ENCODE results near the gene VIPR1.

The VIPR1 gene, protein sequence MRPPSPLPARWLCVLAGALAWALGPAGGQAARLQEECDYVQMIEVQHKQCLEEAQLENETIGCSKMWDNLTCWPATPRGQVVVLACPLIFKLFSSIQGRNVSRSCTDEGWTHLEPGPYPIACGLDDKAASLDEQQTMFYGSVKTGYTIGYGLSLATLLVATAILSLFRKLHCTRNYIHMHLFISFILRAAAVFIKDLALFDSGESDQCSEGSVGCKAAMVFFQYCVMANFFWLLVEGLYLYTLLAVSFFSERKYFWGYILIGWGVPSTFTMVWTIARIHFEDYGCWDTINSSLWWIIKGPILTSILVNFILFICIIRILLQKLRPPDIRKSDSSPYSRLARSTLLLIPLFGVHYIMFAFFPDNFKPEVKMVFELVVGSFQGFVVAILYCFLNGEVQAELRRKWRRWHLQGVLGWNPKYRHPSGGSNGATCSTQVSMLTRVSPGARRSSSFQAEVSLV

GRCh38 chr3:42502429-42503250 is at the start of gene VIPR1:
TSS of gene VIPR1 (plus strand) at chr3:42502643. CDS start at chr3:42502736, 93 bp downstream.
- peak; percentile 77 to 86 for DNase-seq (ENCODE audit: low read depth in 2 of 2)

GRCh38 chr3:42456211-42456610 is 46.2 kb upstream of the VIPR1 start:
- no peak for DNase-seq (ENCODE audit: low read depth in 2 of 2)

DNA sequence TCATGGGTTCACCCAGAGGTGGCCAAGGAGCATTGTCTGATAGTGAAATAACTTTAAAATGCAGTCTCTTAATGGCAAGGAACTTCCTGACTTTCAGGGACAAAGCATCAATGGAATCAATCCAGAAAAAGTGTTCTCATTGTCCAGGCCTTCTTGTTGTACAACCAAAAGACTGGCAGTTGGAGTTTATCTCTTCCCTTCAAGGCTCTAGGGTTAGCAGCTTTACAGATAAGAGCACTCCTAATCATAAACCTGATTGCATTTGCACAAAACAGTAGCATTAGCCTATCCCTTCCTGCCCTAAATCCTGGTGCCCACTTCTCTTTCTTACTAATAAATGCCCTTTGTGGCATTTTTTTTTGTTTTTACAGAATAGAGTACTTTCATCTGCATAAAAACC is 43.3 kb upstream of the VIPR1 start:
- DNase-seq (ENCODE audit: low read depth in 2 of 2) = no peak

DNA sequence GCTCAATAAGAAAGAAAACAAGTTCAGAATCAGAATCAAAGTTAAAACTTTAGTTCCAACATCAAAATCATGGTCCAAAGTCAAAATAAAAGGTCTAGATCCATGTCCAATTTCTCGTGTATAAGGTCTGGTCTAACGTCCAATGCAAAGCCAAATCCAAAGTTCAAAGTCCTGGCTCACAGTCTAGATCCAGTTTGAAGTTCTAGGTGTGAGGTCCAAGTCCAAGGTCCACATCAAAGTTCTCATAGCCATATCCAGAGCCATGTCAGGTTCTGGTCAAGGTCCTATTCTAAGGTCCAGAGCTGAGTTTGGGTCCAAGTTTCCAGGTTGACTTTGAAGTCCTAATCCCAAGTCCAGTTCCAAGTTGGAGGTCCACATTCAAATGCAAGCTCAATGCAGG is 40.7 kb upstream of the VIPR1 start:
- no peak for DNase-seq (ENCODE audit: low read depth in 2 of 2)

DNA sequence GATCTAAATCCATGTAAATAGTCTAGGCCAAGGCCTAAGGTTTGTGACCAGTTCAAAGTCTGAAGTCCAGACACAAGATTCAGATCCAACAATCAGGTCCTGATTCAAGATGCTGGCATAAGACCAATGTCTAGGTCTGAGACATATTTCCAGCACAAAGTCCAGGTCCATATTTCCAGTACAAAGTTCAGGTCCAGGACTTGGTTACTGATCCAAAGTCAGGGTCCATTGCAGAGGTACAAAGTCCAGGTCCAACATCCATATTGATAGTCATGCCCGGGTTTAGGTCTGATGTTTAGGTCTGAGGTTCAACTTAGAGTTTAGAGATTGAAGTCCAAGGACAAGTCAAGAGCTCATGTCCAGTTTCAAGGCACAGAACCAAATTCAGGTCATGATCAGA is 39.4 kb upstream of the VIPR1 start:
- no peak for DNase-seq (ENCODE audit: low read depth in 2 of 2)

- DNase-seq (ENCODE audit: low read depth in 2 of 2) = no peak
Observed at GRCh38 chr3:42468111-42468510, 34.3 kb upstream of the VIPR1 start.

DNA sequence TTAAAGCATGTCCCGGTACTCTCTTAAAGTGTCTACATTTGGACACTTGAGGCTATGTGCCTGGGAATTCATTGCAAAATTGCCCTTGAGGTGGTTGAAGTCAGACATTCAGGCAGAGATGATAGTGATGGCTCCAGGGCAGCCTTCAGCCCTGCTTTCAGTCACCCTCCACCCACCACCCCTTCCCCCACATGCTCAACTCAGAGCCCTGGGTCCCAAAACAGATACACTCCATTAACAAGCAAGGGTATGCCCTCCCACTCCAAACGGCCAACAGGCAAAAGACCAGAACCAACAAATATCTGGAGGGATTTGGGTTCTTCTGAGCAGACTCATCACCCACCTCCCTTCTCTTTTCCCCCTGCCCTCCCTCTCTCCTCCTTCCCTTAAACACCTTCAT is 29.9 kb upstream of the VIPR1 start:
- no peak for DNase-seq (ENCODE audit: low read depth in 2 of 2)

GRCh38 chr3:42473083-42473932 is 29.1 kb upstream of the VIPR1 start:
- DNase-seq (ENCODE audit: low read depth in 2 of 2) = no peak

DNA sequence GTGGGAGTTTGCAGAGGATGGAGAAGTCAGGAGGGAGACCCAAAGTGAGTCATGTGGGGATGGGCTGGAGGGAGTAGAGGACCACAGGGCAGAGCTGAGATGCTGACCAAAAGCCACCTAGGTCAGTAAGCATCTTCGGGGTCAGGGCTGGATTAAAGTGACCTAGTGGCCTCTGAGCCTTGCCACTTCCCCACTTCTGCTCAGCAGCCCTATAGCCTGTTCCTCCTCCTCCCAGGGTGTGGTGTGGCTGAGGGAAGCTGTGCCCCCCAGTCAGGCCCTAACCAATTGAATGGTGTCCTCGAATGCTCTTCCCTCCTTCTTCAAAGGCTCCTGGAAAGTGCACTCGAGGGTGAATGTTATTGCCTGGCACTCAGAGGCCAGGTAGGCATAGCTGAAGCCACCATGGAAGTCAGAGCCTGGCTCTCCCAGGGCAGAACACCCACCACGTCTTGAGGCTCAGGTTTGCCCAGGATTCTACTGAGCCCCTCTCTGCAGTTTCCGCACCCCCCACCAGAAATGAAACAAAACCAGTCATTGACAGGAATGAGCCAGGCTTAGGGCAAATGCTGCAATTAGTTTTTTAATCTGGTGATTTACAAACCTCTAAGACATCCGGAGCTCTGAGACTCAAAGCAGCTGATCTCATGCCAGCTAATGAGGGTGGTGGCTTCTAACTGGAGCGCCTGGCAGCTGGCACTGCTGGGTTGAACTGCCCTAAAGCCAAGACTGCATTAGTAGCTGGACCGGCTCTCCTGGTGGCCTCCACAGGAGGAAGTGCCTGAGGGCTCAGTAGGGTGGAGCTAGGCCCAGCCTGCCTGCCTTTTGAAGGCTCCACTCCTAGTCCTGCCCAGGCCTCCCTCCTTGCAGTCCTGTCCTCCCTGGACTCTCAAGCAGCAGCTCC is 26.0 kb upstream of the VIPR1 start:
- no peak for DNase-seq (ENCODE audit: low read depth in 2 of 2)

DNA sequence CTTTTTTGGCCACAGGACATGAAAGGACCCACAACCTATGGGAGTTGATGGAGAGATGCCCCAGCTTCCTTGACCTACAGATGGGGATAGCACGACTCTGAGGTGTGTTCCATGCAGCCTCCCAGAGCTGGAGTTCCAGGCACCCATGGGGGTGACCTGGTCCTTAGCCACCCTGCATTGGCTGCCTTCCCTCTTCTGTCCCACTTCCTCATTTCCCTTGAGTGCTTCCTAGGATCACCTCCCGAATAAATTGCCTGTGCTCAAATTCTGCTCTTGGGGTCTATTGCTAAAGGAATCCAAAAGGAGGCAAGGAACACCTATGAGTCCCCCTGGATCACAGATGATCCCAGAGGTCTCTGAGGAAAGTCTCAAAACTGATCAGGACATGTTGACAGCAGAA is 24.7 kb upstream of the VIPR1 start:
- no peak for DNase-seq (ENCODE audit: low read depth in 2 of 2)

GRCh38 chr3:42478830-42479229 is 23.6 kb upstream of the VIPR1 start:
- no peak for DNase-seq (ENCODE audit: low read depth in 2 of 2)

DNA sequence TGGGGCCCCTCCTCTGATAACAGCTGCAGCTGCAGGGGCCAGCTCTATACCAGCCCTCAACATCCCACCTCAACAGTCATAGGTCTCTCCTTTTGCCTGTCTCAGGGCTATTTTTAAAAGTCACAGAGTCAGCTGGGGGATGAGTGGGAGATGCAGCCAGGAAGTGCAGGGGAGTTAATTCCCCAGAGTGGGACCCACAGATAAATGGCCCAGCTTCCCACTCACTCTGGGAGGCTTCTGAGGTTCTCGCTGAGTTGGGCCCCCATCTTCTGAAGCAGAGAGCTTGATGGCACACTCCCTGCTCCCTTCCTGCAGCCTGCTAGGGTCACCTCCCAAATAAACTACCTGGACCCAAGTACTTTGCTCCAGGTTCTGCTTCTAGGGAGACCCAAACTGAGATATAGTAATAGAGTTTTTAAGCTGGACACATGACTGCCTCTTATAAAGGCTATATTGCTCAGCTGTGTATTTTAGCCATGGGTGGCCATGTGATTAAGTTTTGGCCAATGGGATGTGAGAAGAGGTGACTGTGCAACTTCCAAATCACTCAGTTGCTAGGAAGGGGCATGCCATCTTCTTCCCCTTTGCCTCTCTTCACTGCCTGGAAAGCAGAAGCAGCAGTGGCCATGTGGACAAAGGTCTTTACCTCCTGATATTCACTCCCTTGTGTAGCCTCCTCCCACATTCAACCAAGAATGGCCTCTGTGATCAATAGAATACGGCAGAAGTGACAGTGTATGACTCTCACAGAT is 15.5 kb upstream of the VIPR1 start:
- no peak for DNase-seq (ENCODE audit: low read depth in 2 of 2)

DNA sequence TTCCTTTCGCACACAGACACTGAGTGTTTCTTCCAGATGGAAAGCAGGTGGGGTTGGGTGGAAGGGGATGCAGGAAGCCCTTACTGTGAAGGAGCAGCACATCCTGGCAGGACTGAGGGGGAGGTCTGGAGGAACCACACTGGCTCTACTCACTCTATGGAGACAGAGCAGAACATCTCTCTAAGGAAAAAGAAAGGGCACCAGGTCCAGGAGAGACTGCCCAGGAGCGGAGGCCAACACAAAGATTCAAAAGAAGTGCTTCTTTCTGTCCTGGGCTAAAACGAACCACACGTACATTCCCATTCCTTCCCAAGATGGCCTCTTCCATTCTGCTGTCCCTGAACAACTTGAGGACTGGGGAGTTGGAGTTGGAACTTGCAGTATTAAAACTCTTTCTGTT is 13.8 kb upstream of the VIPR1 start:
- DNase-seq (ENCODE audit: low read depth in 2 of 2) = no peak

DNA sequence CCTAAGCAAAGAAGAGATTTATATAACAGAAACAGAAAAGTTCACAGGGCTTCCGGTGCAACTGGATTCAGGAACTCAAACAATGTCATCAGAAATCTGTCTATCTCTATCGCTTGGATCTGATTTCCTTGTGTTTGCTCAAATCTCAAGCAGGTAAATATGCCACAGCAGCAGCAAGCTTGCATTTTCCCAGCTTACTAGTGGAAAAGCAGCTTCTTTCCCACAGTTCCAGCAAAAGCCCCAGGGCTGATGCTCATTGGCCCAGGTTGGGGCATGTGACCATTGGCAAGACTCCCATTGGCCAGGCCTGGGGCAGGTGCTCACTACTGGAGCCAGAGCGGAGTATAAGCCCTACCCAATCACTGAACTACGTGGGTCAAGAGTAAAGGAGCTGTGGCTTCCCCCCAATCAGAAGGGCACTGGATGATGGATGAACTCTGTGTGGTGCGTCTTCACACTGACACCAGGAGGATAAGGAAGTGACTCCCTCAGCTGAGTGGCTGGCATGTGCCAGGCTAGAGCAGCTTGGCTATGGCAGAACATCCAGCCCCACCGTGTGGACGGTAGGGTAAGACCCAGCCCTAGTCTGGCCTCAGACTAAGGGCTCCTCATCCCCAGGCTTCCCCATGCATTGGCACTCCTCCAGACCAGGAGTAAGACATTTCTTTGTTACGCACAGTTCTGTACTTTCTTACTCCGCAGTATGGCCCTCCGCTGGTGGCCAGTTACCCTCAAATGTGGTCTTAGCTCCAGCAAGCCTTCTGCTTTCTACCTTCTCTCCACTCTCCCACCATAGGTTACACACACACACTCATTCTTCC is 13.1 kb upstream of the VIPR1 start:
- DNase-seq (ENCODE audit: low read depth in 2 of 2) = no peak

GRCh38 chr3:42489937-42490227 is 12.6 kb upstream of the VIPR1 start:
- no peak for DNase-seq (ENCODE audit: low read depth in 2 of 2)

DNA sequence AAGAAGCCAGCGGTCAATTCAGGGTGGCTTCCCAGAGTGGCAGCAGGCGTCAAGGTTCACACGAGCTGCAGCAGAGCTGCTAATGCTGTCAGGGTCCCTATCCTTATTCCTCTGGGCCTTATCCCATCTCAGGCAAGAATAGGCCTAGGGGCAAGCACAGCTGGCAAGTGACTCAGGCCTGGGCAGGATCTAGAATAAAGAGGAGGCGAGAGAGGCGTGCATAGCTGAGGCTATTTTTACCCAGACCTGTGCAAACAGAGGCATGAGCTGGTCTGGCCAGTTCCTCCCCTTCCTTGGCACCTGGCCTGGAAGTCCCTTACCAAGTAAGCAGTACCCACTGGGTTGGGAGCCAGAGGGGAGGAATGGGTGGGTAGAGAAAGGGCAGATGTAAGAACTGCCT is 12.2 kb upstream of the VIPR1 start:
- DNase-seq (ENCODE audit: low read depth in 2 of 2) = no peak

- no peak for DNase-seq (ENCODE audit: low read depth in 2 of 2)
Observed at GRCh38 chr3:42491881-42492507, 10.4 kb upstream of the VIPR1 start.

DNA sequence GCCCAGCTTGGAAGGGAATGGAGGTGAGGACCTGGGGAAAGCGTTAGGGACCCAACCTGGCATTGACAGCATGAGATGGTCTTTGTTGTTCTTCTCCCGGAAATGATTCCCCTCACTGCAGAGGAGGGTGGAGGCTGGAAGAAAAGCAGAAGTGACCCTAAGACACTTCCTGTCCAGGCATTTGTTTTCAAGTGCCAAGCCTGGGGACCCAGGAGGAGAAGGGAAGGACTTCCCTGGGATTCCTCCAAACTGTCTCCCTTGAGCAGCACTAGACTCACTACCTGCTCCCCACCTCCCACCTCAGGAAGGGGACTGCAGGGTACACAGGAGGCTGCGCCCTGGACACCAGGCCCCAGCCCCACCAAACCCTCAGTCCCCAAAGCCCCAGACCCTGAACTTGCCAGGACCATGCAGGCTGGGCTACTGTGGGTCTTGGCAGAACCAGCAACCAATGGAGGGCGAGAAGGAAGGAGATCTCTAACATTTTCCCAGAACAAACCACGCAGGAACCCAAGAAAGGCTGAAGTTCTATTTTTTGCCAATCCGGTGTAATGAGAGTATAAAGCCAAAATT is 9.8 kb upstream of the VIPR1 start:
- DNase-seq (ENCODE audit: low read depth in 2 of 2) = no peak
